OCI-M1 (cell line): Measurements from ENCODE around the gene ATL2.

Experiments used
- DNase-seq: peaks from one replicate; lab custom pipeline; 2025; lab: John Stamatoyannopoulos, UW

ATL2 gene

GRCh38 chr2:38248707-38249106, 128.4 kb downstream of the ATL2 start:
- DNase-seq: no peak

- DNase-seq: no peak
Observed at GRCh38 chr2:38248255-38248654, 128.8 kb downstream of the ATL2 start.

- no peak for DNase-seq
Observed at GRCh38 chr2:38246105-38246504, 131.0 kb downstream of the ATL2 start.

- DNase-seq: peak; percentile 7
Observed at GRCh38 chr2:38245114-38245641, 131.9 kb downstream of the ATL2 start.

- DNase-seq: no peak
Observed at GRCh38 chr2:38244301-38244700, 132.8 kb downstream of the ATL2 start.
